Measurements from ENCODE around the gene LMO4. TPM values are rescaled to one million over a fixed set of nuclear protein-coding genes. Genes with fewer than 3 reads are reported as not detected.
A peak's percentile ranks its signal among the peaks of the same experiment; 100 is the strongest.

The LMO4 gene
- total and polyA plus RNA-seq, 2 of the 13 experiments (the other 11 are each of a cell fraction or from before 2014, with no cell fraction given) = 19.3 to 49.9 TPM

GRCh38 chr1:87327376-87328271 lies 1.1 kb upstream of the LMO4 start (continued):
- TF ChIP-seq, protein P1, sequence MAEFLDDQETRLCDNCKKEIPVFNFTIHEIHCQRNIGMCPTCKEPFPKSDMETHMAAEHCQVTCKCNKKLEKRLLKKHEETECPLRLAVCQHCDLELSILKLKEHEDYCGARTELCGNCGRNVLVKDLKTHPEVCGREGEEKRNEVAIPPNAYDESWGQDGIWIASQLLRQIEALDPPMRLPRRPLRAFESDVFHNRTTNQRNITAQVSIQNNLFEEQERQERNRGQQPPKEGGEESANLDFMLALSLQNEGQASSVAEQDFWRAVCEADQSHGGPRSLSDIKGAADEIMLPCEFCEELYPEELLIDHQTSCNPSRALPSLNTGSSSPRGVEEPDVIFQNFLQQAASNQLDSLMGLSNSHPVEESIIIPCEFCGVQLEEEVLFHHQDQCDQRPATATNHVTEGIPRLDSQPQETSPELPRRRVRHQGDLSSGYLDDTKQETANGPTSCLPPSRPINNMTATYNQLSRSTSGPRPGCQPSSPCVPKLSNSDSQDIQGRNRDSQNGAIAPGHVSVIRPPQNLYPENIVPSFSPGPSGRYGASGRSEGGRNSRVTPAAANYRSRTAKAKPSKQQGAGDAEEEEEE (CRISPR knock-in tag; IDR thresholded peaks at IDR 0.05; ENCODE audit: borderline replicate concordance) = no peak
- TF ChIP-seq ZNF232 (CRISPR knock-in tag; IDR thresholded peaks at IDR 0.05; ENCODE audit: borderline replicate concordance) = peak; percentile 40; the same call in 1 of the 2 replicates
- TF ChIP-seq ERF (CRISPR knock-in tag; IDR thresholded peaks at IDR 0.05) = no peak
- TF ChIP-seq ZNF563 (CRISPR knock-in tag; IDR thresholded peaks at IDR 0.05) = no peak
- TF ChIP-seq ZNF460 (CRISPR knock-in tag; IDR thresholded peaks at IDR 0.05; ENCODE audit: borderline replicate concordance) = no peak
- TF ChIP-seq SPEN (CRISPR knock-in tag; IDR thresholded peaks at IDR 0.05; ENCODE audit: low read depth) = 0 out of 2 replicates have a peak, but pooled peaks have one; percentile 40
- TF ChIP-seq ZNF256 (CRISPR knock-in tag; conservative IDR thresholded peaks at IDR 0.05) = no peak
- TF ChIP-seq ELF1 (CRISPR knock-in tag; IDR thresholded peaks at IDR 0.05) = 0 out of 2 replicates have a peak, but pooled peaks have one; percentile 27
- TF ChIP-seq RARG (CRISPR knock-in tag; IDR thresholded peaks at IDR 0.05; ENCODE audit: low read depth) = no peak
- TF ChIP-seq ZNF335 (CRISPR knock-in tag; IDR thresholded peaks at IDR 0.05) = 0 out of 2 replicates have a peak, but pooled peaks have one; percentile 13
- no peak for TF ChIP-seq SOX6 (IDR thresholded peaks at IDR 0.05)
- TF ChIP-seq SOX6 (CRISPR knock-in tag; IDR thresholded peaks at IDR 0.05) = peak; percentile 32; the same call in 1 of the 2 replicates
- TF ChIP-seq MAFF (IDR thresholded peaks at IDR 0.05; ENCODE audit: low read depth, low read length) = peak; percentile 37; the same call in 1 of the 2 replicates
- no peak for TF ChIP-seq HOXA3 (CRISPR knock-in tag; IDR thresholded peaks at IDR 0.05)
- no peak for TF ChIP-seq JUND (CRISPR knock-in tag; IDR thresholded peaks at IDR 0.05)
- no peak for TF ChIP-seq MTF1 (CRISPR knock-in tag; IDR thresholded peaks at IDR 0.05)
- no peak for TF ChIP-seq ZNF354B (CRISPR knock-in tag; IDR thresholded peaks at IDR 0.05)
- no peak for TF ChIP-seq NBN (conservative IDR thresholded peaks at IDR 0.05)
- TF ChIP-seq ZNF747 (CRISPR knock-in tag; IDR thresholded peaks at IDR 0.05; ENCODE audit: borderline replicate concordance) = no peak
- TF ChIP-seq ZNF724P (CRISPR knock-in tag; IDR thresholded peaks at IDR 0.05; ENCODE audit: borderline replicate concordance) = no peak
- peak in 1 of 2 experiments; percentile 11; a peak in 1 of 4 replicates for TF ChIP-seq MAFK (conservative IDR thresholded peaks at IDR 0.05 in 1 of 2, IDR thresholded peaks at IDR 0.05 in 1 of 2; ENCODE audit: low read length in 2 of 2)
- no peak for TF ChIP-seq EED (CRISPR knock-in tag; IDR thresholded peaks at IDR 0.05)
- no peak for TF ChIP-seq JDP2 (CRISPR knock-in tag; IDR thresholded peaks at IDR 0.05; ENCODE audit: borderline replicate concordance)
- TF ChIP-seq ZNF816 (CRISPR knock-in tag; IDR thresholded peaks at IDR 0.05; ENCODE audit: borderline replicate concordance) = no peak
- TF ChIP-seq MNT (IDR thresholded peaks at IDR 0.05) = no peak
- TF ChIP-seq ZNF574 (CRISPR knock-in tag; IDR thresholded peaks at IDR 0.05) = peak; percentile 7; the same call in 1 of the 2 replicates
